Trophoblast cell (in vitro differentiated cells and primary cell): ENCODE results near the gene BHLHE41.

Source experiments
- DNase-seq, 2 donors: peaks; one replicate each; pipeline ENCODE4 v3.0.0-alpha.2; 2016
- H2AFZ ChIP-seq: 2 replicates; pipeline ENCODE4 v1.6.1; 2013; ENCODE audit warnings: low read length, moderate library complexity, mild to moderate bottlenecking; ENCODE audit not compliant: insufficient read depth, poor library complexity
- H2AK5ac ChIP-seq: 2 replicates; pipeline ENCODE4 v1.6.1; 2013; ENCODE audit warnings: mild to moderate bottlenecking, low read length
- H2BK120ac ChIP-seq: 2 replicates; pipeline ENCODE4 v1.6.1; 2013; ENCODE audit warnings: low read length, mild to moderate bottlenecking, moderate library complexity; ENCODE audit not compliant: insufficient read depth, poor library complexity
- H2BK12ac ChIP-seq: 2 replicates; pipeline ENCODE4 v1.6.1; 2013; ENCODE audit warnings: mild to moderate bottlenecking, low read length, moderate library complexity
- H2BK5ac ChIP-seq: 2 replicates; pipeline ENCODE4 v1.6.1; 2013; ENCODE audit warnings: low read length, low read depth, moderate library complexity, mild to moderate bottlenecking; ENCODE audit not compliant: poor library complexity
- H3K14ac ChIP-seq: 2 replicates; pipeline ENCODE4 v1.6.1; 2013; ENCODE audit warnings: mild to moderate bottlenecking, low read length
- H3K18ac ChIP-seq: 2 replicates; pipeline ENCODE4 v1.6.1; 2013; ENCODE audit warnings: mild to moderate bottlenecking, low read length
- H3K23ac ChIP-seq: 2 replicates; pipeline ENCODE4 v1.6.1; 2013; ENCODE audit warnings: low read length
- H3K27ac ChIP-seq: 2 replicates; pipeline ENCODE4 v1.5.1; 2013; ENCODE audit warnings: low read depth, mild to moderate bottlenecking, inconsistent platforms, low read length, moderate library complexity
- H3K27me3 ChIP-seq: 2 replicates; pipeline ENCODE4 v1.6.1; 2013; ENCODE audit warnings: inconsistent platforms, mild to moderate bottlenecking, low read length, moderate library complexity; ENCODE audit not compliant: insufficient read depth
- H3K36me3 ChIP-seq, 2 experiments: 1 replicate in 1 of 2; 2 replicates in 1 of 2; pipeline ENCODE4 v1.6.1; 2013; ENCODE audit warnings: low read length in 2 of 2, mild to moderate bottlenecking in 2 of 2, moderate library complexity in 1 of 2; ENCODE audit not compliant: insufficient read depth in 2 of 2, control insufficient read depth in 1 of 2
- H3K4ac ChIP-seq: 2 replicates; pipeline ENCODE4 v1.6.1; 2013; ENCODE audit warnings: low read depth, mild to moderate bottlenecking, low read length, moderate library complexity
- H3K4me1 ChIP-seq, 2 experiments: 1 replicate in 1 of 2; 2 replicates in 1 of 2; pipeline ENCODE4 v1.6.1; 2013; ENCODE audit warnings: low read length in 2 of 2, mild to moderate bottlenecking in 2 of 2, moderate library complexity in 1 of 2; ENCODE audit not compliant: insufficient read depth in 2 of 2, control insufficient read depth in 1 of 2
- H3K4me2 ChIP-seq: 2 replicates; pipeline ENCODE4 v1.6.1; 2013; ENCODE audit warnings: inconsistent platforms, mild to moderate bottlenecking, low read length, moderate library complexity
- H3K4me3 ChIP-seq: 2 replicates; pipeline ENCODE4 v1.5.1; 2013; ENCODE audit warnings: mild to moderate bottlenecking, low read depth, low read length, inconsistent platforms
- H3K79me1 ChIP-seq: one replicate; pipeline ENCODE4 v1.6.1; 2013; ENCODE audit warnings: low read length
- H3K79me2 ChIP-seq: 2 replicates; pipeline ENCODE4 v1.6.1; 2013; ENCODE audit warnings: low read length, mild to moderate bottlenecking; ENCODE audit not compliant: control insufficient read depth, insufficient read depth, poor library complexity
- H3K9ac ChIP-seq: 2 replicates; pipeline ENCODE4 v1.6.1; 2013; ENCODE audit warnings: mild to moderate bottlenecking, low read length
- H3K9me3 ChIP-seq: 2 replicates; pipeline ENCODE4 v1.6.1; 2013; ENCODE audit warnings: low read depth, mild to moderate bottlenecking, control low read depth, inconsistent platforms, low read length; ENCODE audit not compliant: insufficient read depth
- H4K12ac ChIP-seq: 2 replicates; pipeline ENCODE4 v1.6.1; 2013; ENCODE audit warnings: low read depth, mild to moderate bottlenecking, low read length, moderate library complexity
- H4K8ac ChIP-seq: 2 replicates; pipeline ENCODE4 v1.6.1; 2013; ENCODE audit warnings: low read depth, mild to moderate bottlenecking, low read length, moderate library complexity
- H4K91ac ChIP-seq: one replicate; pipeline ENCODE4 v1.6.1; 2013; ENCODE audit warnings: low read depth, mild to moderate bottlenecking, low read length, moderate library complexity
- WGBS: extraction: QIAGEN DNeasy Blood & Tissue Kit; methylation state at CpG from one replicate; pipeline ENCODE4 v1.1.7; 2013; ENCODE audit warnings: missing lambda C conversion rate; ENCODE audit not compliant: insufficient read length, insufficient coverage; ENCODE audit errors: extremely low coverage; 5-methylcytosine and 5-hydroxymethylcytosine counted together

BHLHE41 gene

DNA sequence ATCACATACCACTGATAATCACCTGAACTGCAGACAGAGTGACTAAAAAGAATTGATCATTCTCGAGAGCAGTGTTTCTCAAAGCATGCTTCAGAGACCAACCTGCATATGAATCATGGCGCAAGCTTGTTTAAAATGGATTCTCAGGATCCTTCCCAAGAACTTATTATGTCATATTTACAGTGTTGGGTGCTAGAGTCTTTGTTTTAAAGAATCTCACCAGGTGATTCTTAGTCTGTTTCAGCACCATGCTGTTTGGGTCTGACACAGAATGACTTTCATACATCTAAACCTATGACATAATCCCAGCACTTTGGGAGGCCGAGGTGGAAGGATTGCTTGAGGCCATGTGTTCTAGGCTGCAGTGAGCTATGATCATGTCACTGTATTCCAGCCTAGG lies 39.3 kb upstream of the BHLHE41 start:
- H4K8ac ChIP-seq: no peak overlapping the region
- H2BK12ac ChIP-seq: no peak overlapping the region
- no peak overlapping the region for H4K12ac ChIP-seq
- no peak overlapping the region for H3K27ac ChIP-seq
- no peaks in the 10 kb centered on the region for H3K9me3 ChIP-seq
- no peaks in the 10 kb centered on the region for H3K36me3 ChIP-seq
- H2AFZ ChIP-seq: no peak overlapping the region
- no peaks in the 10 kb centered on the region for H3K27me3 ChIP-seq
- WGBS: no CpG with 5 or more reads among the region's 3 CpGs
- no peaks in the 10 kb centered on the region for H3K79me2 ChIP-seq
- no peaks in the 10 kb centered on the region for H3K4me1 ChIP-seq
- no peak overlapping the region for H2AK5ac ChIP-seq
- no peak overlapping the region for H3K4me2 ChIP-seq
- H3K14ac ChIP-seq: no peak overlapping the region
- H3K23ac ChIP-seq: no peak overlapping the region
- H3K4ac ChIP-seq: no peak overlapping the region
- no peak overlapping the region for H4K91ac ChIP-seq
- H2BK5ac ChIP-seq: no peak overlapping the region
- no peak overlapping the region for H3K4me3 ChIP-seq
- H3K79me1 ChIP-seq: no peaks in the 10 kb centered on the region
- no peak overlapping the region for H3K18ac ChIP-seq
- peak; percentile 81 to 98 for DNase-seq
- no peak overlapping the region for H3K9ac ChIP-seq
- no peak overlapping the region for H2BK120ac ChIP-seq

DNA sequence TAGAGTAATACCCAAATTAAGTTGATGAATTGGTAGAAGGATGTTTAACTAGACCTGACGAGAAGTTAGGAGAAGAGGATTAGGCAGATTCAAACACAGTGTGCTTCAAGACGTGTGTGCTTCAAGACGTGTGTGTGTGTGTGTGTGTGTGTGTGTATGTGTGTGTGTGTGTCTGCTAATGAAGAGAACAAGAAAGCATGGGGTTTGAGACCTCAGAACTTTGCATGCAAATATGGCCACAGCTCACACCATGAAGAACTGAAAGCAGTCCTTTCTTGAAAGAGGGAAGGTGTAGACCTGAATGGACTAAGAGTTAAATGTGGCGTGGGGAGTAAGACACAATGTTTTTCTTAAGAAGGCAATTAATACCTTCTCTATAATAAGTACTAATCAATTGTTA lies 38.1 kb upstream of the BHLHE41 start:
- Histone ChIP-seq H2AK5ac (no peak overlapping the region), H4K12ac (no peak overlapping the region), H3K4me3 (no peak overlapping the region), H2BK12ac (no peak overlapping the region), H3K9ac (no peak overlapping the region), H2BK5ac (no peak overlapping the region), H3K9me3 (no peaks in the 10 kb centered on the region), H3K27me3 (no peaks in the 10 kb centered on the region), H2BK120ac (no peak overlapping the region), H3K79me2 (no peaks in the 10 kb centered on the region), H3K36me3 (no peaks in the 10 kb centered on the region), H4K91ac (no peak overlapping the region), H3K4me1 (peaks cover 0 to 2% of the 10 kb centered on the region in 2 experiments), H3K23ac (no peak overlapping the region), H3K4ac (no peak overlapping the region), H2AFZ (no peak overlapping the region), H4K8ac (no peak overlapping the region), H3K14ac (no peak overlapping the region), H3K79me1 (no peaks in the 10 kb centered on the region), H3K4me2 (no peak overlapping the region), H3K18ac (no peak overlapping the region), H3K27ac (no peak overlapping the region)
- DNase-seq: no peak
- WGBS: no CpG with 5 or more reads among the region's 4 CpGs

DNA sequence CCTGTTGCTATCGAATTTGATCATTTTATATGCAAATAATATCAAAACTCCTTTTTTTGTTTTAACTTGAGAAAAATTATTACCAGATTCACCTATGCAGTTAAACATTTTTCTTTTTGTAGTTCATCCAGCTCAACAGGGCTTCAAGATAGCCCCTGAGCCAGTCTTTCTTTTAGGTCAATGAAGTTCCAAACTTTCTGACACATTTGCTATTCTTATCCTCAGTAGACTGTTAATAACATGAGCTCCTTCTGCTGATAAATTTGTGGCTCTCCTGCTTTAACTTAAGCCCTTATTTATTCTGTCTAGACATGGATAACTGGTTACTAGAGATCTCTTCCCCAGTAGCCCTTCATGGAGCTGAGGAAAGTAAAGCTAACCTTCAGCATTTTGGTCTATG lies 37.3 kb upstream of the BHLHE41 start:
- no peak overlapping the region for H4K91ac ChIP-seq
- H2BK12ac ChIP-seq: no peak overlapping the region
- no peaks in the 10 kb centered on the region for H3K27me3 ChIP-seq
- H3K9ac ChIP-seq: no peak overlapping the region
- no peak overlapping the region for H3K18ac ChIP-seq
- H2AFZ ChIP-seq: no peak overlapping the region
- H3K36me3 ChIP-seq: no peaks in the 10 kb centered on the region
- H3K4me1 ChIP-seq: peaks cover 0 to 2% of the 10 kb centered on the region in 2 experiments
- WGBS: no CpG with 5 or more reads among the region's 1 CpG
- no peak overlapping the region for H3K23ac ChIP-seq
- H3K79me2 ChIP-seq: no peaks in the 10 kb centered on the region
- H3K14ac ChIP-seq: no peak overlapping the region
- H3K79me1 ChIP-seq: no peaks in the 10 kb centered on the region
- H3K4me3 ChIP-seq: no peak overlapping the region
- H3K4me2 ChIP-seq: no peak overlapping the region
- H4K8ac ChIP-seq: no peak overlapping the region
- H3K27ac ChIP-seq: no peak overlapping the region
- no peak overlapping the region for H2AK5ac ChIP-seq
- no peaks in the 10 kb centered on the region for H3K9me3 ChIP-seq
- H2BK5ac ChIP-seq: no peak overlapping the region
- no peak overlapping the region for H2BK120ac ChIP-seq
- DNase-seq: no peak
- H3K4ac ChIP-seq: no peak overlapping the region
- no peak overlapping the region for H4K12ac ChIP-seq

DNA sequence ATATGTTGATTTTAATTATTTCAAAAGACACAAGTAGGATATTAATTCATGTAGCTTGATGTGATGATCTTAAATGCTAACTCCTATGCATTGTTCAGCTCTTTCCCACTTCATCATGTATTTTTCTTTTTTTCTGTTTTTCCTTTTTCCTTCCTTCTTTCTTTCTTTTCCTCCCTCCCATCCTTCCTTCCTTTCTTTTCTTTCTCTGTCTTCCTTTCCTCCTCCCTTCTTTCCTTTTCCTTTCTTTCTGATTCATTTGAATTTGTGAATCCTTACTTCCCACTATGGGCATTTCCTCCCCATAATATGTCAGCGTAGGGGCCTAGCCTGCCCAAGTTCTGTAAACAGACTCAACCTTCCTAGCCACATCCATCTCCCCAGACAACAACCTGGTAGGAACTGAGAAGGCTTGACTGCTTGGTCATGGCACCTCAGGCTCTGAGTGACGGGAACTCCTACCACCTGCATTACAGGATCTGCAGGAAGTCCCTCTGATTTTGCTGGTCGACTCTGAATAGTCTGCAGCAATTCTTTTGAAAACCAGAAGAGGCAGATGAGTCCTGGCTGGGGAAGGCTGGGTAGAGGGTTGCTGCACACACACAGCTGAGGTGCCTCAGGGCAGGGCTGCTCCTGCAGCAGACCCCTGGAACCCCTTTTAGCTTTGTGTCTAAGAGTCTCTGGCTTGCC lies 33.4 kb upstream of the BHLHE41 start:
- H4K8ac ChIP-seq: no peak overlapping the region
- no peak overlapping the region for H3K4me2 ChIP-seq
- no peak overlapping the region for H4K12ac ChIP-seq
- no peak overlapping the region for H3K4ac ChIP-seq
- H3K9me3 ChIP-seq: no peaks in the 10 kb centered on the region
- H3K79me2 ChIP-seq: no peaks in the 10 kb centered on the region
- H3K14ac ChIP-seq: no peak overlapping the region
- H2AK5ac ChIP-seq: no peak overlapping the region
- H3K36me3 ChIP-seq: no peaks in the 10 kb centered on the region
- no peak overlapping the region for H3K4me3 ChIP-seq
- no CpG with 5 or more reads among the region's 3 CpGs for WGBS
- peaks cover 4 to 8% of the 10 kb centered on the region in 2 experiments for H3K4me1 ChIP-seq
- peak; percentile 93 to 95 for DNase-seq
- no peaks in the 10 kb centered on the region for H3K27me3 ChIP-seq
- H2AFZ ChIP-seq: no peak overlapping the region
- H3K18ac ChIP-seq: no peak overlapping the region
- H2BK120ac ChIP-seq: no peak overlapping the region
- H2BK5ac ChIP-seq: no peak overlapping the region
- no peak overlapping the region for H3K27ac ChIP-seq
- H3K23ac ChIP-seq: no peak overlapping the region
- no peak overlapping the region for H2BK12ac ChIP-seq
- no peak overlapping the region for H3K9ac ChIP-seq
- H3K79me1 ChIP-seq: no peaks in the 10 kb centered on the region
- no peak overlapping the region for H4K91ac ChIP-seq
